Mesenchymal stem cell (in vitro differentiated cells and primary cell): ENCODE measurements around the gene USP47.
A peak's percentile ranks its signal among the peaks of the same experiment; 100 is the strongest.

Experiments
- DNase-seq: peaks from one replicate; pipeline ENCODE4 v3.0.0-alpha.2; 2013
- H2AFZ ChIP-seq: one replicate; pipeline ENCODE4 v1.6.1; 2013; ENCODE audit warnings: low read depth, mild to moderate bottlenecking, control low read depth, inconsistent platforms, low read length, moderate library complexity
- H2AK5ac ChIP-seq: 2 replicates; pipeline ENCODE4 v1.6.1; 2013; ENCODE audit warnings: low read length, moderate library complexity, mild to moderate bottlenecking, inconsistent platforms; ENCODE audit not compliant: severe bottlenecking
- H2BK120ac ChIP-seq: one replicate; pipeline ENCODE4 v1.6.1; 2013; ENCODE audit warnings: low read depth, mild to moderate bottlenecking, inconsistent platforms, low read length, moderate library complexity
- H2BK12ac ChIP-seq, 2 experiments: one replicate each; pipeline ENCODE4 v1.6.1; 2013; ENCODE audit warnings: inconsistent platforms in 2 of 2, low read length in 2 of 2, mild to moderate bottlenecking in 2 of 2, moderate library complexity in 2 of 2, control low read depth in 1 of 2
- H2BK15ac ChIP-seq: one replicate; pipeline ENCODE4 v1.6.1; 2013; ENCODE audit warnings: mild to moderate bottlenecking, low read depth, inconsistent platforms; ENCODE audit not compliant: poor library complexity, severe bottlenecking
- H2BK5ac ChIP-seq: 2 replicates; pipeline ENCODE4 v1.6.1; 2013; ENCODE audit warnings: low read depth, mild to moderate bottlenecking, low read length, control low read depth, inconsistent platforms; ENCODE audit not compliant: poor library complexity, severe bottlenecking
- H3K14ac ChIP-seq, 2 experiments: one replicate each; pipeline ENCODE4 v1.6.1; 2013; ENCODE audit warnings: inconsistent platforms in 2 of 2, low read length in 2 of 2, control low read depth in 1 of 2, mild to moderate bottlenecking in 1 of 2, moderate library complexity in 1 of 2
- H3K18ac ChIP-seq, 2 experiments: one replicate each; pipeline ENCODE4 v1.6.1; 2013; ENCODE audit warnings: inconsistent platforms in 2 of 2, low read length in 2 of 2, control low read depth in 1 of 2, low read depth in 1 of 2, mild to moderate bottlenecking in 1 of 2
- H3K23ac ChIP-seq, 2 experiments: one replicate each; pipeline ENCODE4 v1.6.1; 2013; ENCODE audit warnings: inconsistent platforms in 2 of 2, low read length in 2 of 2, mild to moderate bottlenecking in 2 of 2, moderate library complexity in 2 of 2, control low read depth in 1 of 2
- H3K27ac ChIP-seq: 2 replicates; pipeline ENCODE4 v1.5.1; 2013; ENCODE audit warnings: mild to moderate bottlenecking, moderate library complexity, low read length, control low read depth, inconsistent platforms; ENCODE audit not compliant: poor library complexity, severe bottlenecking
- H3K27me3 ChIP-seq, 2 experiments: 2 replicates each; pipeline versions ENCODE4 v1.6.1 to v1.7.0; 2013; ENCODE audit warnings: low read length in 2 of 2, mild to moderate bottlenecking in 2 of 2, moderate library complexity in 2 of 2, control low read depth in 1 of 2, inconsistent platforms in 1 of 2; ENCODE audit not compliant: control insufficient read depth in 1 of 2, insufficient read depth in 1 of 2
- H3K36me3 ChIP-seq, 2 experiments: 2 replicates each; pipeline versions ENCODE4 v1.6.1 to v1.7.0; 2013; ENCODE audit warnings: low read length in 2 of 2, control low read depth in 1 of 2, inconsistent platforms in 1 of 2, low read depth in 1 of 2, mild to moderate bottlenecking in 1 of 2; ENCODE audit not compliant: insufficient read depth in 2 of 2, control insufficient read depth in 1 of 2
- H3K4ac ChIP-seq, 2 experiments: one replicate each; pipeline ENCODE4 v1.6.1; 2013; ENCODE audit warnings: inconsistent platforms in 2 of 2, low read length in 2 of 2, mild to moderate bottlenecking in 2 of 2, moderate library complexity in 2 of 2, control low read depth in 1 of 2, low read depth in 1 of 2
- H3K4me1 ChIP-seq: 2 replicates; pipeline ENCODE4 v1.6.1; 2013; ENCODE audit warnings: low read depth, low read length, control low read depth; ENCODE audit not compliant: control insufficient read depth, insufficient read depth
- H3K4me2 ChIP-seq: 2 replicates; pipeline ENCODE4 v1.6.1; 2013; ENCODE audit warnings: low read length, mild to moderate bottlenecking, inconsistent platforms; ENCODE audit not compliant: poor library complexity, severe bottlenecking
- H3K4me3 ChIP-seq, 2 experiments: 2 replicates each; pipeline versions ENCODE4 v1.5.1 to v1.7.0; 2013; ENCODE audit warnings: low read length in 2 of 2, mild to moderate bottlenecking in 2 of 2, control low read depth in 1 of 2, low read depth in 1 of 2; ENCODE audit not compliant: insufficient read depth in 1 of 2
- H3K79me1 ChIP-seq: replicated peaks from 2 replicates; pipeline ENCODE4 v1.6.1; 2013; ENCODE audit warnings: mild to moderate bottlenecking, control low read depth, low read length, inconsistent platforms; ENCODE audit not compliant: poor library complexity, severe bottlenecking
- H3K9ac ChIP-seq: 2 replicates; pipeline ENCODE4 v1.7.0; 2013; ENCODE audit warnings: mild to moderate bottlenecking, low read length, moderate library complexity
- H3K9me3 ChIP-seq: 2 replicates; pipeline ENCODE4 v1.7.0; 2013; ENCODE audit warnings: mild to moderate bottlenecking, low read length; ENCODE audit not compliant: control insufficient read depth
- H4K8ac ChIP-seq: one replicate; pipeline ENCODE4 v1.6.1; 2013; ENCODE audit warnings: inconsistent platforms, mild to moderate bottlenecking, low read length, moderate library complexity
- H4K91ac ChIP-seq: one replicate; pipeline ENCODE4 v1.6.1; 2013; ENCODE audit warnings: mild to moderate bottlenecking, low read length, inconsistent platforms
- WGBS: methylation state at CpG from one replicate; pipeline ENCODE4 v1.1.7; 2013; ENCODE audit warnings: mixed read lengths; 5-methylcytosine and 5-hydroxymethylcytosine counted together

Gene USP47

GRCh38 chr11:11995601-11996000, 153.8 kb downstream of the USP47 start:
- Histone ChIP-seq H3K27ac (no peak overlapping the region), H2AFZ (no peak overlapping the region), H3K9ac (no peak overlapping the region), H2BK5ac (no peak overlapping the region), H3K14ac (no peak overlapping the region), H3K18ac (no peak overlapping the region), H3K4me3 (peak overlapping the region in 1 of 2 experiments; percentile 18), H3K27me3 (no peaks in the 10 kb centered on the region), H2BK12ac (peak overlapping the region in 1 of 2 experiments; percentile 37), H3K23ac (no peak overlapping the region), H2BK15ac (no peak overlapping the region), H4K8ac (no peak overlapping the region), H3K4me1 (peaks cover 21% of the 10 kb centered on the region), H3K4ac (no peak overlapping the region), H3K9me3 (no peaks in the 10 kb centered on the region), H3K36me3 (peaks cover 0 to 47% of the 10 kb centered on the region in 2 experiments), H2AK5ac (peak overlapping the region; percentile 4), H4K91ac (peak overlapping the region; percentile 80), H3K4me2 (no peak overlapping the region), H3K79me1 (peaks cover 28% of the 10 kb centered on the region), H2BK120ac (no peak overlapping the region)
- WGBS: 97% methylated on average over 5 of the region's 6 CpGs
- no peak for DNase-seq

DNA sequence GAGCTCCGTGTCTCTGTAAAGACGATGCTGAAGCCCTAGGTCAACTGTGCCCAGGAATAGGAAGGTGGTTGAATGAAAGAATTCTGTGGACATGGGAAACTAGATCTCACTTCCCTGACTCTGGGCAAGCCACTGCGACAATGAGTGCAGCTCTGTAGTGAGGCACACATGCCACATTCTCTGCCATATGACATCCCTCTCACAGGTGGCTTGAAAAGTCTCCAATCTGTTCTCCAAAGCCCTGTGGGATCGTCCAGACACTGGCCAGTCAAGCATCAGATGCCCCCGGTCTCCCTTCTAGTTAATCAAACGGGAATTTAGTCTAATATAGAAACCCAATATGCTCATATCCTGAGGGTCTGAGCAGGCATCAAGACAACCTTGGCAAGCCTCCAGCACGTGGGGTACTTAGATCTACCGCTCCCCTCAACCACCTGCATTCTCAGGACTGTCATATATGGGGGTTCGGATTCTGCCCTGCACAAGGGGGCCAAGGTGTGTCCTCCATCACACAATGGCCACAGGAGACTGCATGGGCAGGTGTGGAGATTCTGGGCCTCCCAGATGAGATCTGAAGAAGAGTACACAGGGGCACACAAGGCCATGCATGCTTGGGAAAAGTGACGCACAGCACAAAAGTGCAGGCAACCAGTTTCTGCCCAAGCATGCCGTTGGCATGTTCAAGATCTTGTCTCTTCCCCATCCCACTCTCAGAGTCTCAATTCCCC, 154.7 kb downstream of the USP47 start:
- WGBS: 92% methylated on average over 10 of the region's 11 CpGs
- no peak overlapping the region for H3K9ac ChIP-seq

GRCh38 chr11:11997049-11997322, 155.2 kb downstream of the USP47 start:
- H3K79me1 ChIP-seq: peaks cover 23% of the 10 kb centered on the region
- no peak overlapping the region for H3K4me2 ChIP-seq
- peaks cover 20% of the 10 kb centered on the region for H3K4me1 ChIP-seq
- H2BK5ac ChIP-seq: no peak overlapping the region
- no peak for DNase-seq
- H3K18ac ChIP-seq: no peak overlapping the region
- peak overlapping the region; percentile 80 for H2AK5ac ChIP-seq
- no peak overlapping the region for H2BK120ac ChIP-seq
- no peak overlapping the region for H3K27ac ChIP-seq
- H2BK15ac ChIP-seq: no peak overlapping the region
- no peaks in the 10 kb centered on the region for H3K27me3 ChIP-seq
- peak overlapping the region in 1 of 2 experiments; percentile 6 for H3K23ac ChIP-seq
- no peak overlapping the region for H4K8ac ChIP-seq
- no peak overlapping the region for H4K91ac ChIP-seq
- H2AFZ ChIP-seq: no peak overlapping the region
- no peak overlapping the region for H2BK12ac ChIP-seq
- no peak overlapping the region for H3K14ac ChIP-seq
- H3K9ac ChIP-seq: no peak overlapping the region
- H3K9me3 ChIP-seq: no peaks in the 10 kb centered on the region
- peaks cover 11 to 42% of the 10 kb centered on the region in 2 experiments for H3K36me3 ChIP-seq
- H3K4me3 ChIP-seq: no peak overlapping the region
- WGBS: 90% methylated on average over 2 of the region's 3 CpGs
- no peak overlapping the region for H3K4ac ChIP-seq

More for the DNA sequence above, 154.7 kb downstream of the USP47 start:
- Histone ChIP-seq H3K27ac (no peak overlapping the region), H3K23ac (peak overlapping the region in 1 of 2 experiments; percentile 6), H2AFZ (no peak overlapping the region), H3K4ac (no peak overlapping the region), H4K91ac (no peak overlapping the region), H3K9me3 (no peaks in the 10 kb centered on the region), H3K4me3 (no peak overlapping the region), H2AK5ac (no peak overlapping the region), H3K14ac (no peak overlapping the region), H3K18ac (no peak overlapping the region), H3K4me1 (peaks cover 20% of the 10 kb centered on the region), H3K4me2 (no peak overlapping the region), H3K36me3 (peaks cover 8 to 43% of the 10 kb centered on the region in 2 experiments), H3K79me1 (peaks cover 25% of the 10 kb centered on the region), H2BK5ac (no peak overlapping the region), H2BK15ac (no peak overlapping the region), H4K8ac (peak overlapping the region; percentile 29), H2BK120ac (no peak overlapping the region), H3K27me3 (no peaks in the 10 kb centered on the region), H2BK12ac (no peak overlapping the region)
- DNase-seq: no peak

GRCh38 chr11:11998091-11998781, 156.5 kb downstream of the USP47 start:
- peak overlapping the region; percentile 13 for H2BK120ac ChIP-seq
- peak overlapping the region; percentile 80 for H3K27ac ChIP-seq
- peaks cover 17% of the 10 kb centered on the region for H3K4me1 ChIP-seq
- H3K36me3 ChIP-seq: peaks cover 11 to 49% of the 10 kb centered on the region in 2 experiments
- peak overlapping the region; percentile 79 for H3K9ac ChIP-seq
- no peak overlapping the region for H3K14ac ChIP-seq
- peak overlapping the region; percentile 16 to 28 for H3K18ac ChIP-seq
- peak overlapping the region; percentile 45 for H4K8ac ChIP-seq
- WGBS: 52% methylated on average over 4 of the region's 8 CpGs
- DNase-seq: peak; percentile 94
- H3K9me3 ChIP-seq: no peaks in the 10 kb centered on the region
- H3K79me1 ChIP-seq: peaks cover 29% of the 10 kb centered on the region
- no peak overlapping the region for H3K4ac ChIP-seq
- no peak overlapping the region for H3K23ac ChIP-seq
- H2BK5ac ChIP-seq: no peak overlapping the region
- H3K27me3 ChIP-seq: no peaks in the 10 kb centered on the region
- H2BK15ac ChIP-seq: no peak overlapping the region
- H3K4me3 ChIP-seq: peak overlapping the region in 1 of 2 experiments; percentile 69
- H2AFZ ChIP-seq: no peak overlapping the region
- H2AK5ac ChIP-seq: peak overlapping the region; percentile 83
- H2BK12ac ChIP-seq: peak overlapping the region; percentile 6 to 51
- H4K91ac ChIP-seq: peak overlapping the region; percentile 58
- peak overlapping the region; percentile 20 for H3K4me2 ChIP-seq
